Measurements from ENCODE around the gene STAG1.
"Not testable (repeated sequence)": the region's sequence is repeated elsewhere in the genome, so short reads cannot be mapped to it uniquely, and the experiment has no call there.

The STAG1 gene

GRCh38 chr3:136490646-136491405, 261.4 kb downstream of the STAG1 start:
- DNase-seq = no peak

GRCh38 chr3:136485777-136486176, 266.4 kb downstream of the STAG1 start:
- DNase-seq = no peak

GRCh38 chr3:136476280-136476679, 275.9 kb downstream of the STAG1 start:
- DNase-seq = no peak

GRCh38 chr3:136474876-136475275, 277.3 kb downstream of the STAG1 start:
- DNase-seq = not testable (repeated sequence)

GRCh38 chr3:136473716-136474326, 278.4 kb downstream of the STAG1 start:
- no peak for DNase-seq

GRCh38 chr3:136465296-136465695, 286.9 kb downstream of the STAG1 start:
- DNase-seq = no peak

- no peak for DNase-seq
These were observed 287.7 kb downstream of the STAG1 start for GRCh38 chr3:136464502-136464901.

GRCh38 chr3:136463170-136463569, 289.0 kb downstream of the STAG1 start:
- DNase-seq = no peak

- DNase-seq = no peak
These were observed 294.4 kb downstream of the STAG1 start for GRCh38 chr3:136457793-136458192.

- DNase-seq = no peak
These were observed 296.0 kb downstream of the STAG1 start for GRCh38 chr3:136456196-136456595.

GRCh38 chr3:136444581-136444980, 307.6 kb downstream of the STAG1 start:
- no peak for DNase-seq

GRCh38 chr3:136437043-136437442, 315.1 kb downstream of the STAG1 start:
- DNase-seq = no peak

GRCh38 chr3:136434429-136434828, 317.7 kb downstream of the STAG1 start:
- no peak for DNase-seq

GRCh38 chr3:136432685-136433084, 319.5 kb downstream of the STAG1 start:
- no peak for DNase-seq

GRCh38 chr3:136428167-136428566, 324.0 kb downstream of the STAG1 start:
- DNase-seq = no peak

GRCh38 chr3:136427236-136427635, 324.9 kb downstream of the STAG1 start:
- no peak for DNase-seq

GRCh38 chr3:136414476-136414875, 337.7 kb downstream of the STAG1 start:
- DNase-seq = no peak

- DNase-seq = no peak
These were observed 339.9 kb downstream of the STAG1 start for GRCh38 chr3:136412307-136412706.

GRCh38 chr3:136409549-136409948, 342.6 kb downstream of the STAG1 start:
- DNase-seq = no peak

GRCh38 chr3:136404056-136404455, 348.1 kb downstream of the STAG1 start:
- DNase-seq = no peak

GRCh38 chr3:136396916-136397315, 355.3 kb downstream of the STAG1 start:
- no peak for DNase-seq

- DNase-seq = no peak
These were observed 361.6 kb downstream of the STAG1 start for GRCh38 chr3:136390574-136390973.

GRCh38 chr3:136387031-136387430, 365.1 kb downstream of the STAG1 start:
- no peak for DNase-seq

GRCh38 chr3:136385457-136385856, 366.7 kb downstream of the STAG1 start:
- DNase-seq = no peak

- no peak for DNase-seq
These were observed 371.1 kb downstream of the STAG1 start for GRCh38 chr3:136381051-136381450.
